ENCODE measurements around the gene RTN1. TPM values are rescaled to one million over a fixed set of nuclear protein-coding genes. Genes with fewer than 3 reads are reported as not detected.

The RTN1 gene
- polyA plus RNA-seq, 4 donors, result 0.45 to 34.4 (median 4.0) TPM

GRCh38 chr14:59601056-59601455 is 269.5 kb downstream of the RTN1 start:
- no peak for FAIRE-seq

GRCh38 chr14:59600211-59600945 is 270.2 kb downstream of the RTN1 start:
- Histone ChIP-seq H3K9me3 (ENCODE audit: control insufficient read depth in 2 of 2, insufficient read depth in 1 of 2, low read depth in 1 of 2, low read length in 1 of 2) (no peaks in the 10 kb centered on the region), H3K27ac (ENCODE audit: low read depth in 1 of 3, low read length in 2 of 3) (peak overlapping the region in 1 of 3 donors; percentile 83), H3K36me3 (ENCODE audit: control insufficient read depth in 3 of 3, insufficient read depth in 2 of 3, low read depth in 1 of 3, low read length in 3 of 3) (no peaks in the 10 kb centered on the region), H3K4me1 (ENCODE audit: control insufficient read depth in 3 of 3, insufficient read depth in 2 of 3, low read depth in 1 of 3, low read length in 2 of 3) (peaks cover 0 to 13% (median 0%) of the 10 kb centered on the region in 3 donors), H3K4me3 (ENCODE audit: low read depth in 1 of 3, low read length in 3 of 3) (no peak overlapping the region), H3K27me3 (ENCODE audit: control insufficient read depth in 3 of 3, insufficient read depth in 3 of 3, low read length in 3 of 3) (no peaks in the 10 kb centered on the region)
- WGBS, 3 donors, result 92 to 95% (median 94%) methylated on average over 2 of the region's 2 CpGs
- DNase-seq (peak in 1 of 2 donors; percentile 46), FAIRE-seq (no peak)

More at GRCh38 chr14:59601056-59601455, 269.5 kb downstream of the RTN1 start:
- DNase-seq, result peak; percentile 46 to 86
- H3K9me3 ChIP-seq (ENCODE audit: control insufficient read depth in 2 of 2, insufficient read depth in 1 of 2, low read depth in 1 of 2, low read length in 1 of 2), result no peaks in the 10 kb centered on the region
- peaks cover 0 to 13% (median 0%) of the 10 kb centered on the region in 3 donors for H3K4me1 ChIP-seq (ENCODE audit: control insufficient read depth in 3 of 3, insufficient read depth in 2 of 3, low read depth in 1 of 3, low read length in 2 of 3)
- H3K27ac ChIP-seq (ENCODE audit: low read depth in 1 of 3, low read length in 2 of 3), result peak overlapping the region in 1 of 3 donors; percentile 83
- H3K36me3 ChIP-seq (ENCODE audit: control insufficient read depth in 3 of 3, insufficient read depth in 2 of 3, low read depth in 1 of 3, low read length in 3 of 3), result no peaks in the 10 kb centered on the region
- H3K4me3 ChIP-seq (ENCODE audit: low read depth in 1 of 3, low read length in 3 of 3), result no peak overlapping the region
- H3K27me3 ChIP-seq (ENCODE audit: control insufficient read depth in 3 of 3, insufficient read depth in 3 of 3, low read length in 3 of 3), result no peaks in the 10 kb centered on the region
- 13 to 42% (median 25%) methylated on average over 3 of the region's 3 CpGs for WGBS, 3 donors

DNA sequence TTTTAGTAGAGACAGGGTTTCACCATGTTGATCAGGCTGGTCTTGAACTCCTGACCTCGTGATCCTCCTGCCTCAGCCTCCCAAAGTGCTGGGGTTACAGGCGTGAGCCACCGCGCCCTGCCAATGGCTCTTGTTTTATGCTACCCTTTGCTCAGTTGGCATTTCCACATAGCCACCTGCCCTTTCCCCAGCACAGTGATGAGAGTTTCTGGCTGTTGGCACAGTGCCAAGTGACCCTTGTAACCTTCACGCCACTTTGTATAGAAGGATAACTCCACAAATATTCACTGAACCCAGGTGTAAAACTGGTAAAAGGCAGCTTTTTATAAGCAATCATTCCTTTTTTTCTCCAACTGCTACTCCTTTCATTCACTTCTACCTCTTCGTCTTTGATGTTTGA is 275.5 kb downstream of the RTN1 start:
- H3K36me3 ChIP-seq (ENCODE audit: control insufficient read depth in 3 of 3, insufficient read depth in 2 of 3, low read depth in 1 of 3, low read length in 3 of 3), result no peaks in the 10 kb centered on the region
- no peaks in the 10 kb centered on the region for H3K27me3 ChIP-seq (ENCODE audit: control insufficient read depth in 3 of 3, insufficient read depth in 3 of 3, low read length in 3 of 3)
- no peaks in the 10 kb centered on the region for H3K9me3 ChIP-seq (ENCODE audit: control insufficient read depth in 2 of 2, insufficient read depth in 1 of 2, low read depth in 1 of 2, low read length in 1 of 2)
- no peak overlapping the region for H3K4me3 ChIP-seq (ENCODE audit: low read depth in 1 of 3, low read length in 3 of 3)
- H3K27ac ChIP-seq (ENCODE audit: low read depth in 1 of 3, low read length in 2 of 3), result peak overlapping the region in 1 of 3 donors; percentile 50
- 3 to 55% (median 39%) methylated on average over 6 of the region's 6 CpGs for WGBS, 3 donors
- FAIRE-seq (no peak), DNase-seq (peak; percentile 71 to 83)
- H3K4me1 ChIP-seq (ENCODE audit: control insufficient read depth in 3 of 3, insufficient read depth in 2 of 3, low read depth in 1 of 3, low read length in 2 of 3), result peaks cover 0 to 5% (median 0%) of the 10 kb centered on the region in 3 donors

DNA sequence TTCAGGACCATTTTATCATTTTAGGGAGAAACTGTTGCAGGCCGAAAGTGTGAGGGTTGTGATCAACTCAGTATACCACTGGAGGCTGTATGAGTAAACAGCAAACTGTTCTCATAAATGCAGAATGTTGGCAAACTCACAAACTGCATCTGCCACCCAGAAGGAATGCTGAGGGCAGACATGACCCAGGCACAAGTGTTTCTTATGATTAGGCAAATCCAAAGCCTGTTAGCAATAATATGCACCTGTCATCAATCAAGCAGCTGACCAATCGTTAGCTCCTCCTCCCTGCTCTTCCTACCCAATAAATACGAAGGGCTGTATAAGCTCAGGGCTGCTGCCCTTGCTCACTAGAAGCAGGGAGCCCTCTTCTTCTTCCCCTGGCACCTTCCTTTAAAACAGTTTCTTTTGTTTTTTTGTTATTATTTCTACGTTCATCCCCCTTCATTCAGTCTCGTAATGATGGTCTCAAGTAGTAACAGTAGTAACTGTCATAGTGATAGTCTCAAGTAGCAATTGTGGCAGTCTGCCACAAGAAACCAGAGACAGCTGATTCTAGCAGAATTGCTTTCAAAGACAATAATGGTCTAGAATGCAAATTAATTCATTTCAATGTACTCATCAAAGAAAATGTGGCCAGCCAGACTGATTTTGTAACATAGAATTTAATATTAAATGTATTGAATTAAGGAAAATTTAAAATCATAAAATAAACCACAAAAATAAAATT is 278.8 kb downstream of the RTN1 start:
- no peak for FAIRE-seq
- 78 to 89% (median 86%) methylated on average over 5 of the region's 5 CpGs for WGBS, 3 donors

GRCh38 chr14:59588101-59588500 is 282.5 kb downstream of the RTN1 start:
- FAIRE-seq, result no peak
- DNase-seq, result peak in 1 of 2 donors; percentile 25
- no peak overlapping the region for H3K27ac ChIP-seq (ENCODE audit: low read depth in 1 of 3, low read length in 2 of 3)

More for the DNA sequence above, 278.8 kb downstream of the RTN1 start:
- Histone ChIP-seq H3K9me3 (ENCODE audit: control insufficient read depth in 2 of 2, insufficient read depth in 1 of 2, low read depth in 1 of 2, low read length in 1 of 2) (no peaks in the 10 kb centered on the region), H3K27me3 (ENCODE audit: control insufficient read depth in 3 of 3, insufficient read depth in 3 of 3, low read length in 3 of 3) (no peaks in the 10 kb centered on the region), H3K4me1 (ENCODE audit: control insufficient read depth in 3 of 3, insufficient read depth in 2 of 3, low read depth in 1 of 3, low read length in 2 of 3) (peaks cover 0 to 5% (median 0%) of the 10 kb centered on the region in 3 donors), H3K36me3 (ENCODE audit: control insufficient read depth in 3 of 3, insufficient read depth in 2 of 3, low read depth in 1 of 3, low read length in 3 of 3) (no peaks in the 10 kb centered on the region), H3K4me3 (ENCODE audit: low read depth in 1 of 3, low read length in 3 of 3) (no peak overlapping the region), H3K27ac (ENCODE audit: low read depth in 1 of 3, low read length in 2 of 3) (no peak overlapping the region)
- no peak for DNase-seq

GRCh38 chr14:59585891-59586554 is 284.6 kb downstream of the RTN1 start:
- H3K36me3 ChIP-seq (ENCODE audit: control insufficient read depth in 3 of 3, insufficient read depth in 2 of 3, low read depth in 1 of 3, low read length in 3 of 3), result no peaks in the 10 kb centered on the region
- no peak overlapping the region for H3K27ac ChIP-seq (ENCODE audit: low read depth in 1 of 3, low read length in 2 of 3)
- 74 to 91% (median 84%) methylated on average over 10 of the region's 10 CpGs for WGBS, 3 donors
- FAIRE-seq (no peak), DNase-seq (no peak)
- H3K27me3 ChIP-seq (ENCODE audit: control insufficient read depth in 3 of 3, insufficient read depth in 3 of 3, low read length in 3 of 3), result no peaks in the 10 kb centered on the region
- H3K4me3 ChIP-seq (ENCODE audit: low read depth in 1 of 3, low read length in 3 of 3), result no peak overlapping the region
- H3K9me3 ChIP-seq (ENCODE audit: control insufficient read depth in 2 of 2, insufficient read depth in 1 of 2, low read depth in 1 of 2, low read length in 1 of 2), result no peaks in the 10 kb centered on the region
- H3K4me1 ChIP-seq (ENCODE audit: control insufficient read depth in 3 of 3, insufficient read depth in 2 of 3, low read depth in 1 of 3, low read length in 2 of 3), result no peaks in the 10 kb centered on the region

More at GRCh38 chr14:59588101-59588500, 282.5 kb downstream of the RTN1 start:
- no peaks in the 10 kb centered on the region for H3K36me3 ChIP-seq (ENCODE audit: control insufficient read depth in 3 of 3, insufficient read depth in 2 of 3, low read depth in 1 of 3, low read length in 3 of 3)
- WGBS, 3 donors, result 76 to 81% (median 79%) methylated on average over 3 of the region's 3 CpGs
- H3K4me3 ChIP-seq (ENCODE audit: low read depth in 1 of 3, low read length in 3 of 3), result no peak overlapping the region
- no peaks in the 10 kb centered on the region for H3K4me1 ChIP-seq (ENCODE audit: control insufficient read depth in 3 of 3, insufficient read depth in 2 of 3, low read depth in 1 of 3, low read length in 2 of 3)
- H3K27me3 ChIP-seq (ENCODE audit: control insufficient read depth in 3 of 3, insufficient read depth in 3 of 3, low read length in 3 of 3), result no peaks in the 10 kb centered on the region
- H3K9me3 ChIP-seq (ENCODE audit: control insufficient read depth in 2 of 2, insufficient read depth in 1 of 2, low read depth in 1 of 2, low read length in 1 of 2), result no peaks in the 10 kb centered on the region

GRCh38 chr14:59583755-59584154 is 286.8 kb downstream of the RTN1 start:
- Histone ChIP-seq H3K27ac (ENCODE audit: low read depth in 1 of 3, low read length in 2 of 3) (no peak overlapping the region), H3K9me3 (ENCODE audit: control insufficient read depth in 2 of 2, insufficient read depth in 1 of 2, low read depth in 1 of 2, low read length in 1 of 2) (no peaks in the 10 kb centered on the region), H3K4me1 (ENCODE audit: control insufficient read depth in 3 of 3, insufficient read depth in 2 of 3, low read depth in 1 of 3, low read length in 2 of 3) (peaks cover 0 to 3% (median 0%) of the 10 kb centered on the region in 3 donors), H3K27me3 (ENCODE audit: control insufficient read depth in 3 of 3, insufficient read depth in 3 of 3, low read length in 3 of 3) (no peaks in the 10 kb centered on the region), H3K36me3 (ENCODE audit: control insufficient read depth in 3 of 3, insufficient read depth in 2 of 3, low read depth in 1 of 3, low read length in 3 of 3) (no peaks in the 10 kb centered on the region), H3K4me3 (ENCODE audit: low read depth in 1 of 3, low read length in 3 of 3) (no peak overlapping the region)
- FAIRE-seq (no peak), DNase-seq (no peak)
- 48 to 77% (median 51%) methylated on average over 2 of the region's 2 CpGs for WGBS, 3 donors

DNA sequence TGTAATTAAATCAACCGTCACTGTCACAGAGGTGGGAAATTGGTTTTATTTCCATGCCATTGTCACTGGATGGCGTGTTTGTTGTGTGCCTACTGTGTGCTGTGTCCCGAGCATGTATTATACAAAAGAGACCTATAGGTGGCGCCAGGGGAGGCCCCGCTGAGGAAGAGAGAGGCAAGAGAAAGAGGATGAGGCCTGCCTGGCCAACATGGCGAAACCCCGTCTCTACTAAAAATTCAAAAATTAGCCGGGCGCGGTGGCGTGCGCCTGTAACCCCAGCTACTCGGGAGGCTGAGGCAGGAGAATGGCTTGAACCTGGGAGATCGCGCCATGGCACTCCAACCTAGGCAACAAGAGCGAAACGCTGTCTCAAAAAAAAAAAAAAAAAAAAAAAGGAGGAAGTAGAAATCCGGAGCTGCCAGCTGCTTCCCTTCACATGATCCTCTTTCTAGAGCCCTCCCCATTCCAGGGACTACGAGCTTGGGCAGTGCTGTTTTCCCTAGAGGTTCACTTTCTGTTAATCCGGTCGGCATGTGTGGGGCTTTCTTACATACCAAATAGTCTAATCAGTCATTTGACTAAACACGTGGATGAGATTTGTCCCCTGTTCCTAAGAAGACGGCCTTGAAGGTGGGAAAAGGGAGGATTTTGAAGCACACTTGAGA is 287.6 kb downstream of the RTN1 start:
- H3K27ac ChIP-seq (ENCODE audit: low read depth in 1 of 3, low read length in 2 of 3), result no peak overlapping the region
- 81 to 91% (median 90%) methylated on average over 21 to 23 of the region's 23 CpGs for WGBS, 3 donors
- H3K4me3 ChIP-seq (ENCODE audit: low read depth in 1 of 3, low read length in 3 of 3), result no peak overlapping the region
- FAIRE-seq (no peak), DNase-seq (no peak)
- peaks cover 0 to 2% (median 0%) of the 10 kb centered on the region in 3 donors for H3K27me3 ChIP-seq (ENCODE audit: control insufficient read depth in 3 of 3, insufficient read depth in 3 of 3, low read length in 3 of 3)
- no peaks in the 10 kb centered on the region for H3K9me3 ChIP-seq (ENCODE audit: control insufficient read depth in 2 of 2, insufficient read depth in 1 of 2, low read depth in 1 of 2, low read length in 1 of 2)
- H3K4me1 ChIP-seq (ENCODE audit: control insufficient read depth in 3 of 3, insufficient read depth in 2 of 3, low read depth in 1 of 3, low read length in 2 of 3), result peaks cover 0 to 3% (median 0%) of the 10 kb centered on the region in 3 donors
- H3K36me3 ChIP-seq (ENCODE audit: control insufficient read depth in 3 of 3, insufficient read depth in 2 of 3, low read depth in 1 of 3, low read length in 3 of 3), result no peaks in the 10 kb centered on the region
